Neutrophil (primary cell): ENCODE results near the gene EML5.

Source experiments
- H3K27ac ChIP-seq: fragments of 200-600 bp; sonication (generic); 2 replicates; pipeline ENCODE4 v1.5.1; 2016; ENCODE audit warnings: mild to moderate bottlenecking, moderate library complexity
- H3K27me3 ChIP-seq: fragments of 200-600 bp; sonication (generic); 2 replicates; pipeline ENCODE4 v1.6.0; 2016; ENCODE audit warnings: mild to moderate bottlenecking
- H3K36me3 ChIP-seq: fragments of 200-600 bp; sonication (generic); 2 replicates; pipeline ENCODE4 v1.5.1; 2017
- H3K4me1 ChIP-seq, 2 experiments: fragments of 200-600 bp in 1 of 2; sonication (generic) in 1 of 2; 1 replicate in 1 of 2; 2 replicates in 1 of 2; pipeline versions ENCODE4 v1.5.1 to v1.6.1; 2013 to 2016; ENCODE audit warnings: low read depth in 1 of 2, low read length in 1 of 2, mild to moderate bottlenecking in 1 of 2, moderate library complexity in 1 of 2; ENCODE audit not compliant: control insufficient read depth in 1 of 2, insufficient read depth in 1 of 2
- H3K4me3 ChIP-seq, 2 experiments: fragments of 200-600 bp in 1 of 2; sonication (generic) in 1 of 2; 1 replicate in 1 of 2; 2 replicates in 1 of 2; pipeline ENCODE4 v1.5.1; 2013 to 2016; ENCODE audit warnings: low read depth in 1 of 2, low read length in 1 of 2, mild to moderate bottlenecking in 1 of 2, moderate library complexity in 1 of 2
- H3K9me3 ChIP-seq: fragments of 200-600 bp; sonication (generic); 2 replicates; pipeline ENCODE4 v1.5.1; 2016
- TF ChIP-seq, protein P1 (sequence below): fragments of 200-600 bp; sonication (generic); IDR thresholded peaks from 2 replicates; pipeline ENCODE4 v1.5.1; 2016; ENCODE audit warnings: antibody characterized with exemption

EML5 gene

DNA sequence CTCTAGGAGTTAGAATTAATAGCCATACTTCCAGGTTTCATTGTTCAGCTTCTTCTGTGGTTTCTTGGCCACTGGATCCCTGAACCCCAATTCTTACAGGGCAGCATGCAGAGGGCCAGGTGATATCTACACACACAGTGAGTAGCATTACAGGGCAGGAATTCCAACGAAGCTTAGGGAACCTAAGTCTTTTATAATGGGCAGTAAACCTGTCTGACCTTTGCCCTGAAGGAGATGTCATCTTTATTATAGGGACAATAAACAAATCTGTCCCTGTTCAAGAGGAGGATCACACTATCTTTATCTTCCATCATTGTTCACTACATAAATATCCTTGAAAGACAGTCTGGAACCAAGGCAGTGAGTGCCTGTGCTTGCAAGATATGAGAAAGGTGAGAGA, 11.7 kb upstream of the EML5 start:
- H3K4me1 ChIP-seq = peaks cover 2 to 3% of the 10 kb centered on the region in 2 experiments
- no peaks in the 10 kb centered on the region for H3K36me3 ChIP-seq
- H3K27ac ChIP-seq = no peak overlapping the region
- H3K9me3 ChIP-seq = no peaks in the 10 kb centered on the region
- TF ChIP-seq, protein P1, sequence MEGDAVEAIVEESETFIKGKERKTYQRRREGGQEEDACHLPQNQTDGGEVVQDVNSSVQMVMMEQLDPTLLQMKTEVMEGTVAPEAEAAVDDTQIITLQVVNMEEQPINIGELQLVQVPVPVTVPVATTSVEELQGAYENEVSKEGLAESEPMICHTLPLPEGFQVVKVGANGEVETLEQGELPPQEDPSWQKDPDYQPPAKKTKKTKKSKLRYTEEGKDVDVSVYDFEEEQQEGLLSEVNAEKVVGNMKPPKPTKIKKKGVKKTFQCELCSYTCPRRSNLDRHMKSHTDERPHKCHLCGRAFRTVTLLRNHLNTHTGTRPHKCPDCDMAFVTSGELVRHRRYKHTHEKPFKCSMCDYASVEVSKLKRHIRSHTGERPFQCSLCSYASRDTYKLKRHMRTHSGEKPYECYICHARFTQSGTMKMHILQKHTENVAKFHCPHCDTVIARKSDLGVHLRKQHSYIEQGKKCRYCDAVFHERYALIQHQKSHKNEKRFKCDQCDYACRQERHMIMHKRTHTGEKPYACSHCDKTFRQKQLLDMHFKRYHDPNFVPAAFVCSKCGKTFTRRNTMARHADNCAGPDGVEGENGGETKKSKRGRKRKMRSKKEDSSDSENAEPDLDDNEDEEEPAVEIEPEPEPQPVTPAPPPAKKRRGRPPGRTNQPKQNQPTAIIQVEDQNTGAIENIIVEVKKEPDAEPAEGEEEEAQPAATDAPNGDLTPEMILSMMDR = no peak
- H3K4me3 ChIP-seq = no peak overlapping the region
- H3K27me3 ChIP-seq = peaks cover 6% of the 10 kb centered on the region

DNA sequence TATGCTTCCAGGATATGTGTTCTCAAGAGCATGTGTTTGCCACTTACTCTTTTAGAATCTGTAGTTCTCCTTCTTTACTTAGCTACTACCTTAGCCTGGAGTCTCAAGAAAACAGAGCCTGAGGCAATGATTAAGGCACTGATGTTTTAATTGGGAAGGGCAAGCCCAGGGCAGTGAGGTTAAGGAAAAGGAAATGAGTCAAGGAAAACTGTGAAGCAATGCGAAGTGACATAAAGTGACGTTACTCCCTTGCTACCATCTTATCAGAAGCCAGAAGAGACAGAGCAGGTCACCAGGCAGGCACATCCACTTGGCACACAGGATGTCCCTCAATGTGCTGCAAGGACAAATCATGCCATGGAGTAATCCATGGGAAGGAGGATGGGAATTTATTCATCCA, 11.3 kb upstream of the EML5 start:
- Histone ChIP-seq H3K4me1 (peaks cover 2 to 3% of the 10 kb centered on the region in 2 experiments), H3K9me3 (no peaks in the 10 kb centered on the region), H3K27me3 (peaks cover 10% of the 10 kb centered on the region), H3K27ac (no peak overlapping the region), H3K36me3 (no peaks in the 10 kb centered on the region), H3K4me3 (no peak overlapping the region)
- TF ChIP-seq, protein P1 = no peak

DNA sequence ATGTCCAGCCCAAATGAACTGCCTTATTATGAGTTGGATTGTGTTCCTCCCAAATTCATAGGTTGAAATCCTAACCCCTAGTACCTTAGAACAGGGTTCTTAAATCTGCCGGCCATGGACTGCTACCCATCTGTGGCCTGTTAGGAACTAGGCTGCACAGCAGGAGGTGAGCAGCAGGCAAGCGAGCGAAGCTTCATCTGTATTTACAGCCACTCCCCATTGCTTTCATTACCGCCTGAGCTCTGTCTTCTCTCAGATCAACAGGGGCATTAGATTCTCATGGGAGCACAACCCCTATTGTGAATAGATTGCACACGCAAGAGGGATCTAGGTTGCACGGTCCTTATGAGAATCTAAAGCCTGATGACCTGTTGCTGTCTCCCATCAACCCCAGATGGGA, 9.8 kb upstream of the EML5 start:
- H3K36me3 ChIP-seq = no peaks in the 10 kb centered on the region
- H3K4me1 ChIP-seq = peaks cover 2 to 3% of the 10 kb centered on the region in 2 experiments
- H3K4me3 ChIP-seq = no peak overlapping the region
- no peak overlapping the region for H3K27ac ChIP-seq
- peaks cover 24% of the 10 kb centered on the region for H3K27me3 ChIP-seq
- H3K9me3 ChIP-seq = no peaks in the 10 kb centered on the region
- TF ChIP-seq, protein P1 = no peak

DNA sequence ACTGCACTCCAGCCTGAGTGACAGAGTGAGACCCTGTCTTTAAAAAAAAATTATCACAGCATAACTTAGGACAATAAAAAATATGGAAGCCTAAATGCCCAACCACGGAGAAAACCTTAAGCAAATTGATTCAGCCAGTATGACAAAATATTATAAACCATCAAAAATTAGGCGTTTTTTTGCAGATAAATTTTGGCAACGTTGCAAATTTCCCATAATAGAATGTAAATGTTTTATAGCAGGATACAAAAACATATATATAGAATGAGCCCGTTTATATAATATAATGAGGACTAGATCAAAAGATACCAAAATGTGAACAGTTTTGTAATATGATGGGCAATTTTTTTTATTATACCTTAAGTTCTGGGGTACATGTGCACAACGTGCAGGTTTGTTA, 6.8 kb upstream of the EML5 start:
- Histone ChIP-seq H3K9me3 (no peaks in the 10 kb centered on the region), H3K27me3 (peaks cover 35% of the 10 kb centered on the region), H3K27ac (no peak overlapping the region), H3K4me1 (peaks cover 2 to 3% of the 10 kb centered on the region in 2 experiments), H3K4me3 (no peak overlapping the region), H3K36me3 (no peaks in the 10 kb centered on the region)
- TF ChIP-seq, protein P1 = no peak

DNA sequence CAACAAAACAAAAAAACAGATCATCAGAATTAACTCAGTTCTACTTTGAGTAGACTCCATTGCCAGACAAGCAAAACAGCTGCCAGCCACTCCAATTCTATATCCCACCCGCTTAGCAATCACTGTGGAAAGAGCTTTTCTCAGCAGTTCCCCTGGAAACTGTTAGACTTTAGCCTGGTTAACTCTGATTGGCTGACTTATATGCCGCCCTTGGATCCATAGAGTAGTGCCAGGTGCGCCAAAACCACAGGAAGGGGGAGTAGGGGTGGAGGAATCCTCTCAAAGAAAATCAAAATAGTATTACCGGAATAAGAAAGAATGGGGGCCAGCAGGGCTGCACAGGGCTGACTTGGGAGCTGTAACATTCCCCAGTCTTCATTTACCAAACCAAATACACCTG, 5.4 kb upstream of the EML5 start:
- no peaks in the 10 kb centered on the region for H3K9me3 ChIP-seq
- TF ChIP-seq, protein P1 = no peak
- peaks cover 43% of the 10 kb centered on the region for H3K27me3 ChIP-seq
- no peaks in the 10 kb centered on the region for H3K36me3 ChIP-seq
- peaks cover 2 to 3% of the 10 kb centered on the region in 2 experiments for H3K4me1 ChIP-seq
- H3K4me3 ChIP-seq = no peak overlapping the region
- H3K27ac ChIP-seq = no peak overlapping the region

DNA sequence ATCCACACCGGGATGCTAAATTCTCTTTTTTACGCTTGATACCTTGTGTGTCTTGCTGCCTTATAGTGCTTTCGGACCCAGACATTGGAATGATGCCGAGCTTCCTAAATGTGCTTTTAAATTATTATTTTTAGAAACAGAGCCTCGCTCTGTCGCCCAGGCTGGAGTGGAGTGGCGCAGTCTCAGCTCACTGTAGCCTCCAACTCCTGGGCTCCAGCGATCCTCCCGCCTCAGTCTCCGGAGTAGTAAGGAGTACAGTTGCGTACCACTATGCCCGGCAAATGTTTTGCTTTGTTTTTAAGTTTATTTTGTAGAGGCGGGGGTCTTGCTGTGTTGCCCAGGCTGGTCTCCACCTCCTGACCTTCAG, 489 bp upstream of the EML5 start:
- Histone ChIP-seq H3K27me3 (peaks cover 70% of the 10 kb centered on the region), H3K4me1 (peaks cover 12 to 13% of the 10 kb centered on the region in 2 experiments), H3K36me3 (no peaks in the 10 kb centered on the region), H3K9me3 (no peaks in the 10 kb centered on the region), H3K4me3 (peak overlapping the region; percentile 66 to 68), H3K27ac (no peak overlapping the region)
- TF ChIP-seq, protein P1 = no peak
